Hepatocyte (in vitro differentiated cells): ENCODE results near the gene DKK3. TPM values are rescaled to one million over a fixed set of nuclear protein-coding genes. Genes with fewer than 3 reads are reported as not detected.

Experiments
- DNase-seq: peaks from one replicate; pipeline ENCODE4 v3.0.0-alpha.2; 2016; ENCODE audit warnings: low spot score
- H2AFZ ChIP-seq: fragments of 200-600 bp; sonication (generic); 2 replicates; pipeline ENCODE4 v1.6.0; 2016; ENCODE audit warnings: antibody characterized with exemption, mild to moderate bottlenecking
- H3K27ac ChIP-seq: fragments of 200-600 bp; sonication (generic); 2 replicates; pipeline ENCODE4 v1.5.1; 2016; ENCODE audit warnings: mild to moderate bottlenecking
- H3K27me3 ChIP-seq: fragments of 200-600 bp; sonication (generic); 2 replicates; pipeline ENCODE4 v1.6.1; 2016
- H3K36me3 ChIP-seq: fragments of 200-600 bp; sonication (generic); replicated peaks from 2 replicates; pipeline ENCODE4 v1.5.1; 2016; ENCODE audit warnings: low read depth; ENCODE audit not compliant: insufficient read depth
- H3K4me1 ChIP-seq: fragments of 200-600 bp; sonication (generic); 2 replicates; pipeline ENCODE4 v1.5.1; 2016; ENCODE audit warnings: mild to moderate bottlenecking, moderate library complexity; ENCODE audit not compliant: insufficient read depth
- H3K4me2 ChIP-seq: fragments of 200-600 bp; sonication (generic); 2 replicates; pipeline ENCODE4 v1.6.0; 2016
- H3K4me3 ChIP-seq: fragments of 200-600 bp; sonication (generic); 2 replicates; pipeline ENCODE4 v1.5.1; 2016; ENCODE audit warnings: mild to moderate bottlenecking
- H3K79me2 ChIP-seq: fragments of 200-600 bp; sonication (generic); 2 replicates; pipeline ENCODE4 v1.6.0; 2017; ENCODE audit warnings: mild to moderate bottlenecking
- H3K9me2 ChIP-seq: fragments of 200-600 bp; sonication (generic); replicated peaks from 2 replicates; pipeline ENCODE4 v1.6.0; 2017; ENCODE audit warnings: mild to moderate bottlenecking; ENCODE audit not compliant: insufficient read depth
- H3K9me3 ChIP-seq: fragments of 200-600 bp; sonication (generic); 2 replicates; pipeline ENCODE4 v1.5.1; 2016; ENCODE audit warnings: low read depth, mild to moderate bottlenecking
- H4K20me1 ChIP-seq: fragments of 200-600 bp; sonication (generic); 2 replicates; pipeline ENCODE4 v1.6.0; 2016; ENCODE audit warnings: mild to moderate bottlenecking; ENCODE audit not compliant: insufficient read depth, poor library complexity, severe bottlenecking
- EZH2 ChIP-seq: fragments of 200-600 bp; sonication (generic); IDR thresholded peaks from 2 replicates; pipeline ENCODE4 v1.6.1; 2016; ENCODE audit warnings: antibody characterized with exemption, mild to moderate bottlenecking, borderline replicate concordance
- EZH2phosphoT487 ChIP-seq: fragments of 200-600 bp; sonication (generic); IDR thresholded peaks from one replicate; pipeline ENCODE4 v1.6.1; 2018; ENCODE audit warnings: antibody characterized with exemption, mild to moderate bottlenecking, low read depth, moderate library complexity; ENCODE audit not compliant: unreplicated experiment, severe bottlenecking
- WGBS: methylation state at CpG from one replicate; pipeline ENCODE4 v1.1.6; 2016; ENCODE audit warnings: low lambda C conversion rate; ENCODE audit errors: missing lambda C conversion rate; 5-methylcytosine and 5-hydroxymethylcytosine counted together
- polyA plus RNA-seq: library from polyadenylated mRNA; unstranded; fragments of >200 nt; fragmentation: Nextera tagmentation; extraction: Ambion mirVana; gene quantifications from 2 replicates; pipeline ENCODE4 v1.2.1, GENCODE V29; 2016
- total RNA-seq: library from RNA; depleted of rRNA; stranded (reverse); fragments of >200 nt; gene quantifications from 2 replicates; pipeline ENCODE4 v1.2.3, GENCODE V29; 2014
- TF ChIP-seq, protein P1 (sequence below): fragments of 200-600 bp; sonication (generic); IDR thresholded peaks from 2 replicates; pipeline ENCODE4 v1.5.1; 2016; ENCODE audit warnings: antibody characterized with exemption, mild to moderate bottlenecking; ENCODE audit not compliant: poor library complexity

Gene DKK3
- total and polyA plus RNA-seq, 2 experiments from 2014 or later = 64.3 to 71.3 TPM

DNA sequence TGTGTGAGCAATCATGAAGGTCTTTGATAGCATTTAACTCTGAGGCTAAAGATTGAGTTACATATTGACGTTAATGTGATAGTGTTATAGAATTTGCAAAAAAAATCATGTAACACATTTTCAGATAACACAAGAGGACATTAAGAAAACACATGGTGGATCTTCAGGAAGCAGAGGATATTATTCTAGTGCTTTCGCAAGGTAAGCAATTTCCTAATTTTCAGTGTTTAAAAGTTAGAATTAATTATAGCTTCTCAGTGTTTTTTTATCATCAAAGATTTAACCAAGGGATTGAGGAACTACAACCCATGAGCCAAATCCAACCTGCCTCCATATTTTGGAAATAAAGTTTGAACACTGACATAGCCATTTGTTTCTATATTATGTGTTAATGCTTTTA is 78.5 kb downstream of the DKK3 start:
- Histone ChIP-seq H3K9me2 (no peaks in the 10 kb centered on the region), H3K4me3 (no peak overlapping the region), H3K79me2 (no peaks in the 10 kb centered on the region), H3K4me2 (no peak overlapping the region), H3K36me3 (no peaks in the 10 kb centered on the region), H3K9me3 (no peaks in the 10 kb centered on the region), H3K4me1 (no peaks in the 10 kb centered on the region), H2AFZ (no peak overlapping the region), H3K27ac (no peak overlapping the region), H4K20me1 (no peaks in the 10 kb centered on the region), H3K27me3 (no peaks in the 10 kb centered on the region)
- 83% methylated on average over 2 of the region's 2 CpGs for WGBS
- DNase-seq = no peak
- TF ChIP-seq EZH2phosphoT487 (no peak), EZH2 (no peak)
- TF ChIP-seq, protein P1, sequence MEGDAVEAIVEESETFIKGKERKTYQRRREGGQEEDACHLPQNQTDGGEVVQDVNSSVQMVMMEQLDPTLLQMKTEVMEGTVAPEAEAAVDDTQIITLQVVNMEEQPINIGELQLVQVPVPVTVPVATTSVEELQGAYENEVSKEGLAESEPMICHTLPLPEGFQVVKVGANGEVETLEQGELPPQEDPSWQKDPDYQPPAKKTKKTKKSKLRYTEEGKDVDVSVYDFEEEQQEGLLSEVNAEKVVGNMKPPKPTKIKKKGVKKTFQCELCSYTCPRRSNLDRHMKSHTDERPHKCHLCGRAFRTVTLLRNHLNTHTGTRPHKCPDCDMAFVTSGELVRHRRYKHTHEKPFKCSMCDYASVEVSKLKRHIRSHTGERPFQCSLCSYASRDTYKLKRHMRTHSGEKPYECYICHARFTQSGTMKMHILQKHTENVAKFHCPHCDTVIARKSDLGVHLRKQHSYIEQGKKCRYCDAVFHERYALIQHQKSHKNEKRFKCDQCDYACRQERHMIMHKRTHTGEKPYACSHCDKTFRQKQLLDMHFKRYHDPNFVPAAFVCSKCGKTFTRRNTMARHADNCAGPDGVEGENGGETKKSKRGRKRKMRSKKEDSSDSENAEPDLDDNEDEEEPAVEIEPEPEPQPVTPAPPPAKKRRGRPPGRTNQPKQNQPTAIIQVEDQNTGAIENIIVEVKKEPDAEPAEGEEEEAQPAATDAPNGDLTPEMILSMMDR = no peak

DNA sequence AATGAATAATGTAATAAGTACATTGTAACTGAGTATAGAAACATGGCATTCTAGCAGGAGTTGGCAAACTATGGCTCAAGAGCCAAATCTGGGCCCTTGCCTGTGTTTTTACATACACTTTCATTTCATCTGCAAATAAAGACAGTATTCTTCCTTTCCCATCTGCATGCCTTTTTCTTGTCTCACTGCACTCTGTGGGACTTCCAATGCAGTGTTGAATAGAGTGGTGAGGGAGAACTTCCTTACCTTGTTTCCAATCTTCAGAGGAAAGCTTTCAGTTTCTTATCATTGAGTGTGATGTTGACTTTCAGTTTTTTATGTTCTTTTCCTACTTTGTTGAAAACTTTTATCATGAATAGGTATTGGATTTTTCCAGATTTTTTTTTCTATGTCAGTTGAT is 84.6 kb downstream of the DKK3 start:
- Histone ChIP-seq H3K27ac (no peak overlapping the region), H3K9me3 (no peaks in the 10 kb centered on the region), H3K4me2 (no peak overlapping the region), H3K79me2 (no peaks in the 10 kb centered on the region), H3K36me3 (no peaks in the 10 kb centered on the region), H3K9me2 (no peaks in the 10 kb centered on the region), H3K4me1 (no peaks in the 10 kb centered on the region), H4K20me1 (no peaks in the 10 kb centered on the region), H2AFZ (no peak overlapping the region), H3K27me3 (no peaks in the 10 kb centered on the region), H3K4me3 (no peak overlapping the region)
- DNase-seq = no peak
- TF ChIP-seq EZH2phosphoT487 (no peak), EZH2 (no peak)
- TF ChIP-seq, protein P1 = no peak

DNA sequence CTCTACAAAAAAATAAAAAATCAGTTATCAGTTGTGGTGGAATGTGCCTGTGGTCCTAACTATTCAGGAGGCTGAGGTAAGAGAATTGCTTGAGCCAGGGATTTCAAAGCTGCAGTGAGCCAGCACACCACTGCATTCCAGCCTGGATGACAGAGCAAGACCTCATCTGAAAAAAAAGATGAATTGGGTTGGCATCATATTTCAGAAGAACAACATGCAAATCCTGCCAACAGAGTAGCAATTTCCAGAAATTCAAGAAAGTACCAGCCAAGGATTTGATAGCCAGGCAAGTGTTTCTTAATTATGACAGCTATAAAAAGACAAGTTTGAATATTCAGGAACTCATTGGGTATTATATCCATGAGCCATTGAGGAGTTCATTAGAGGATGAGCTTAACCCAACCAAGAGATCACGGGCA is 91.4 kb downstream of the DKK3 start:
- no peaks in the 10 kb centered on the region for H3K36me3 ChIP-seq
- no peaks in the 10 kb centered on the region for H3K9me2 ChIP-seq
- TF ChIP-seq EZH2phosphoT487 = no peak
- no peak for TF ChIP-seq EZH2
- TF ChIP-seq, protein P1 = no peak
- DNase-seq = peak; percentile 11
- H3K27me3 ChIP-seq = no peaks in the 10 kb centered on the region
- WGBS = 97% methylated on average over 1 of the region's 1 CpG
- no peaks in the 10 kb centered on the region for H4K20me1 ChIP-seq
- no peaks in the 10 kb centered on the region for H3K79me2 ChIP-seq
- H2AFZ ChIP-seq = no peak overlapping the region
- no peaks in the 10 kb centered on the region for H3K4me1 ChIP-seq
- no peak overlapping the region for H3K27ac ChIP-seq
- H3K4me3 ChIP-seq = no peak overlapping the region
- peaks cover 4% of the 10 kb centered on the region for H3K9me3 ChIP-seq
- no peak overlapping the region for H3K4me2 ChIP-seq

DNA sequence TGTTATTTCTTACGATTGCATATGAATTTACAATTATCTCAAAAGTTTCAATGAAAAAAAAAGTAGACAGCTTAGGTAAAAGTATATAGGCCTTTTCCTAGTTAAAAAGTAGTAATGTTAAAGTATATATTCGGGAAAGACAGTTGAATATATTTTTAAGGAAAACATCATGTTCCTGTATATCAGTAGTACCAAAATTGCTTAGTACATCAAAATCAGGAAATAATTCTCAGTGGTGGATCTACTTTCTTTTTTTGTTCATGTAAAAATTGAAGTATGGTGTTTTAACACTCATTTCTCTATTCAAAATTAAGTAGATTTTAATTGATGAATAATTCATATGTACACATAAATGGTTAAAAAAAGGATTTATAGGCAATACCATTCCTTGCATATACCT is 92.8 kb downstream of the DKK3 start:
- no peak for DNase-seq
- TF ChIP-seq EZH2phosphoT487 (no peak), EZH2 (no peak)
- TF ChIP-seq, protein P1 = no peak
- H3K4me2 ChIP-seq = no peak overlapping the region
- H3K27me3 ChIP-seq = no peaks in the 10 kb centered on the region
- H2AFZ ChIP-seq = no peak overlapping the region
- no peaks in the 10 kb centered on the region for H3K9me2 ChIP-seq
- no peaks in the 10 kb centered on the region for H3K4me1 ChIP-seq
- no peak overlapping the region for H3K4me3 ChIP-seq
- no peak overlapping the region for H3K27ac ChIP-seq
- WGBS = 97% methylated on average over 2 of the region's 2 CpGs
- peaks cover 4% of the 10 kb centered on the region for H3K9me3 ChIP-seq
- no peaks in the 10 kb centered on the region for H3K36me3 ChIP-seq
- no peaks in the 10 kb centered on the region for H4K20me1 ChIP-seq
- H3K79me2 ChIP-seq = no peaks in the 10 kb centered on the region
